Spleen (tissue), 7 donors: ENCODE data around the gene CFD.

ENCODE experiments used
- CTCF ChIP-seq, 11 experiments: fragments of 200-600 bp in 7 of 11; fragments of 450-650 bp in 4 of 11; sonication (generic) in 4 of 11; IDR thresholded peaks in 8 of 11; conservative IDR thresholded peaks in 3 of 11; 1 replicate in 7 of 11; 2 replicates in 4 of 11; pipeline versions ENCODE4 v1.4.0 to v1.8.0; 2016 to 2021; ENCODE audit warnings: antibody characterized with exemption in 11 of 11, inconsistent platforms in 4 of 11, mild to moderate bottlenecking in 1 of 11
- POLR2A ChIP-seq, 3 donors: fragments of 450-650 bp; IDR thresholded peaks; one replicate each; pipeline ENCODE4 v1.5.1; 2017; ENCODE audit warnings: antibody characterized with exemption in 3 of 3, mild to moderate bottlenecking in 1 of 3
- POLR2AphosphoS5 ChIP-seq, 3 donors: sonication (generic); formaldehyde crosslinking; IDR thresholded peaks; one replicate each; pipeline ENCODE4 v1.5.1; 2017; ENCODE audit warnings: antibody characterized with exemption in 3 of 3
- donor health status: DM: no; HTN: no; CAD: no; lungs with moderate emphysema.
- donor health status: DM: no; HTN: no; CAD: no.
- donor health status: DM: no; HTN: no; CAD: no.

GRCh38 chr19:889662-890295 lies 30.3 kb downstream of the CFD start:
- TF ChIP-seq CTCF (IDR thresholded peaks at IDR 0.05 in 8 of 11, conservative IDR thresholded peaks at IDR 0.05 in 3 of 11), result no peak
- TF ChIP-seq POLR2AphosphoS5 (IDR thresholded peaks at IDR 0.05), result peak in 1 of 3 donors; percentile 42
- TF ChIP-seq POLR2A (IDR thresholded peaks at IDR 0.05), result no peak
